Measurements from ENCODE around the gene ATF7IP.
"Not testable (repeated sequence)": the region's sequence is repeated elsewhere in the genome, so short reads cannot be mapped to it uniquely, and the experiment has no call there.

The ATF7IP gene

GRCh38 chr12:14365294-14366208 lies at the start of gene ATF7IP:
ATF7IP (plus strand) TSS chr12:14365682; CDS start chr12:14423916, 58,234 bp downstream.
- peak within 1 kb of the TSS; percentile 94 for H3K27ac ChIP-seq
- TF ChIP-seq CTCF (IDR thresholded peaks at IDR 0.05) = peak; percentile 77
- TF ChIP-seq ZFX (IDR thresholded peaks at IDR 0.05; ENCODE audit: borderline replicate concordance) = no peak

GRCh38 chr12:14317362-14318146 lies 47.9 kb upstream of the ATF7IP start:
- no peak for TF ChIP-seq ZFX (IDR thresholded peaks at IDR 0.05; ENCODE audit: borderline replicate concordance)
- TF ChIP-seq CTCF (IDR thresholded peaks at IDR 0.05) = no peak

GRCh38 chr12:14319704-14320427 lies 45.6 kb upstream of the ATF7IP start:
- H3K27ac ChIP-seq = not testable (repeated sequence)

More at GRCh38 chr12:14317362-14318146, 47.9 kb upstream of the ATF7IP start:
- H3K27ac ChIP-seq = no peak overlapping the region

GRCh38 chr12:14322403-14322802 lies 43.1 kb upstream of the ATF7IP start:
- no peak overlapping the region for H3K27ac ChIP-seq
- no peak for TF ChIP-seq ZFX (IDR thresholded peaks at IDR 0.05; ENCODE audit: borderline replicate concordance)
- TF ChIP-seq CTCF (IDR thresholded peaks at IDR 0.05) = no peak

- TF ChIP-seq ZFX (IDR thresholded peaks at IDR 0.05; ENCODE audit: borderline replicate concordance) = no peak
- no peak for TF ChIP-seq CTCF (IDR thresholded peaks at IDR 0.05)
- no peak overlapping the region for H3K27ac ChIP-seq
These were observed 39.7 kb upstream of the ATF7IP start for GRCh38 chr12:14325716-14326343.

GRCh38 chr12:14326699-14327098 lies 38.8 kb upstream of the ATF7IP start:
- no peak for TF ChIP-seq ZFX (IDR thresholded peaks at IDR 0.05; ENCODE audit: borderline replicate concordance)

GRCh38 chr12:14327711-14328110 lies 37.8 kb upstream of the ATF7IP start:
- TF ChIP-seq ZFX (IDR thresholded peaks at IDR 0.05; ENCODE audit: borderline replicate concordance) (no peak), CTCF (IDR thresholded peaks at IDR 0.05) (no peak)
- H3K27ac ChIP-seq = no peak overlapping the region

More at GRCh38 chr12:14326699-14327098, 38.8 kb upstream of the ATF7IP start:
- no peak overlapping the region for H3K27ac ChIP-seq

All from 22Rv1 (cell line).